Tibial nerve (tissue), 4 donors: ENCODE results near the gene CEACAM1.

Experiments used
- EP300 ChIP-seq, 2 donors: sonication (generic); formaldehyde crosslinking; IDR thresholded peaks; one replicate each; pipeline ENCODE4 v1.6.1; 2017; ENCODE audit warnings: antibody characterized with exemption in 2 of 2, mild to moderate bottlenecking in 1 of 2
- POLR2A ChIP-seq, 2 donors: fragments of 450-650 bp; IDR thresholded peaks; one replicate each; pipeline ENCODE4 v1.6.1; 2017; ENCODE audit warnings: antibody characterized with exemption in 2 of 2, mild to moderate bottlenecking in 2 of 2, moderate library complexity in 2 of 2
- TF ChIP-seq, protein P1 (sequence below), 5 experiments: fragments of 200-600 bp in 3 of 5; fragments of 450-650 bp in 2 of 5; sonication (generic) in 3 of 5; IDR thresholded peaks; one replicate each; pipeline ENCODE4 v1.5.1; 2016 to 2019; ENCODE audit warnings: antibody characterized with exemption in 5 of 5, mild to moderate bottlenecking in 3 of 5, moderate library complexity in 2 of 5

DNA sequence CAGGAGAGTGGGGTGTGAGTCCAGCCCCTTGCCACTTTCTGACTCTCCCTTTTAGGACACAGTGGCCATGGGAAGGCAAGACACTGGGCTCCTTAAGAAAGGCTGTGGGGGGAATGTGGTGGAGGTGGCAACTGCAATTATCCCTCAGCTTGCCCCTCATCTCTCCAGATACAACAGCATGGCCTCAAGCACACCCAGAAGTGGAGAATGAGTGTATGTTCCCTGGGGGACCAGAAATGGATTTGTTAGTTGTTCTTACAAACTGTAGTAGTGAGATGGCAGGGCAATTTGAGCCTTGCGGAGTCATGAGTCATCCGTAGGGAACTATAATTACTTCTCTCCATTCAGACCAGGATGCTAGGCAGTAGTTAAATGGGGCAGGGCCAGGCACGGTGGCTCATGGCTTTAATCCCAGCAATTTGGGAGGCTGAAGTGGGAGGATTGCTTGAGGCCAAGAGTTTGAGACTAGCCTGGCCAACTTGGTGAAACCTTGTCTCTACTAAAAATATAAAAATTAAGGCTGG, 59.9 kb downstream of the CEACAM1 start:
- TF ChIP-seq, protein P1, sequence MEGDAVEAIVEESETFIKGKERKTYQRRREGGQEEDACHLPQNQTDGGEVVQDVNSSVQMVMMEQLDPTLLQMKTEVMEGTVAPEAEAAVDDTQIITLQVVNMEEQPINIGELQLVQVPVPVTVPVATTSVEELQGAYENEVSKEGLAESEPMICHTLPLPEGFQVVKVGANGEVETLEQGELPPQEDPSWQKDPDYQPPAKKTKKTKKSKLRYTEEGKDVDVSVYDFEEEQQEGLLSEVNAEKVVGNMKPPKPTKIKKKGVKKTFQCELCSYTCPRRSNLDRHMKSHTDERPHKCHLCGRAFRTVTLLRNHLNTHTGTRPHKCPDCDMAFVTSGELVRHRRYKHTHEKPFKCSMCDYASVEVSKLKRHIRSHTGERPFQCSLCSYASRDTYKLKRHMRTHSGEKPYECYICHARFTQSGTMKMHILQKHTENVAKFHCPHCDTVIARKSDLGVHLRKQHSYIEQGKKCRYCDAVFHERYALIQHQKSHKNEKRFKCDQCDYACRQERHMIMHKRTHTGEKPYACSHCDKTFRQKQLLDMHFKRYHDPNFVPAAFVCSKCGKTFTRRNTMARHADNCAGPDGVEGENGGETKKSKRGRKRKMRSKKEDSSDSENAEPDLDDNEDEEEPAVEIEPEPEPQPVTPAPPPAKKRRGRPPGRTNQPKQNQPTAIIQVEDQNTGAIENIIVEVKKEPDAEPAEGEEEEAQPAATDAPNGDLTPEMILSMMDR (IDR thresholded peaks at IDR 0.05), result no peak
- TF ChIP-seq POLR2A (IDR thresholded peaks at IDR 0.05), result no peak
- TF ChIP-seq EP300 (IDR thresholded peaks at IDR 0.05), result no peak
